Endothelial cell (in vitro differentiated cells): ENCODE results near the gene DACH1. TPM values are rescaled to one million over a fixed set of nuclear protein-coding genes. Genes with fewer than 3 reads are reported as not detected.

Source experiments
- DNase-seq: peaks from one replicate; pipeline ENCODE4 v3.0.0; 2021; ENCODE audit warnings: low spot score
- H3K27ac Mint-ChIP-seq: one replicate; pipeline ENCODE4 v1.8.0; 2021; ENCODE audit warnings: mixed read lengths, inconsistent platforms; ENCODE audit not compliant: unreplicated experiment
- H3K27me3 Mint-ChIP-seq: one replicate; pipeline ENCODE4 v1.8.0; 2021; ENCODE audit warnings: mild to moderate bottlenecking, moderate library complexity, mixed read lengths, inconsistent platforms; ENCODE audit not compliant: unreplicated experiment
- H3K36me3 Mint-ChIP-seq: one replicate; pipeline ENCODE4 v1.8.0; 2021; ENCODE audit warnings: mild to moderate bottlenecking, low read depth, mixed read lengths, inconsistent platforms; ENCODE audit not compliant: unreplicated experiment
- H3K4me1 Mint-ChIP-seq: one replicate; pipeline ENCODE4 v1.8.0; 2021; ENCODE audit warnings: mild to moderate bottlenecking, mixed read lengths, inconsistent platforms; ENCODE audit not compliant: unreplicated experiment
- H3K4me3 Mint-ChIP-seq: one replicate; pipeline ENCODE4 v1.8.0; 2021; ENCODE audit warnings: mild to moderate bottlenecking, mixed read lengths, inconsistent platforms; ENCODE audit not compliant: unreplicated experiment
- H3K9me3 Mint-ChIP-seq: one replicate; pipeline ENCODE4 v1.8.0; 2021; ENCODE audit warnings: mixed read lengths, inconsistent platforms; ENCODE audit not compliant: unreplicated experiment
- total RNA-seq: library from RNA; stranded (reverse); fragmentation: NEBNext Ultra II Directional; extraction: Animal tissue kit (Norgen Biotek cat#: 25700); gene quantifications from one replicate; pipeline ENCODE4 v1.2.1, GENCODE V29; 2021; ENCODE audit not compliant: unreplicated experiment
- TF ChIP-seq, protein P1 (sequence below): fragments of 200-600 bp; sonication (generic); IDR thresholded peaks from one replicate; pipeline ENCODE4 v1.5.0; 2021; ENCODE audit warnings: antibody characterized with exemption; ENCODE audit not compliant: unreplicated experiment

DACH1 gene
- total RNA-seq, 1 donor from 2014 or later: 36.4 TPM

GRCh38 chr13:71704656-71705055, 162.3 kb downstream of the DACH1 start:
- no peak overlapping the region for H3K27ac Mint-ChIP-seq
- H3K4me1 Mint-ChIP-seq: peaks cover 6% of the 10 kb centered on the region
- H3K9me3 Mint-ChIP-seq: no peaks in the 10 kb centered on the region
- peaks cover 2% of the 10 kb centered on the region for H3K27me3 Mint-ChIP-seq
- DNase-seq: no peak
- H3K4me3 Mint-ChIP-seq: no peak overlapping the region
- H3K36me3 Mint-ChIP-seq: no peaks in the 10 kb centered on the region
- TF ChIP-seq, protein P1, sequence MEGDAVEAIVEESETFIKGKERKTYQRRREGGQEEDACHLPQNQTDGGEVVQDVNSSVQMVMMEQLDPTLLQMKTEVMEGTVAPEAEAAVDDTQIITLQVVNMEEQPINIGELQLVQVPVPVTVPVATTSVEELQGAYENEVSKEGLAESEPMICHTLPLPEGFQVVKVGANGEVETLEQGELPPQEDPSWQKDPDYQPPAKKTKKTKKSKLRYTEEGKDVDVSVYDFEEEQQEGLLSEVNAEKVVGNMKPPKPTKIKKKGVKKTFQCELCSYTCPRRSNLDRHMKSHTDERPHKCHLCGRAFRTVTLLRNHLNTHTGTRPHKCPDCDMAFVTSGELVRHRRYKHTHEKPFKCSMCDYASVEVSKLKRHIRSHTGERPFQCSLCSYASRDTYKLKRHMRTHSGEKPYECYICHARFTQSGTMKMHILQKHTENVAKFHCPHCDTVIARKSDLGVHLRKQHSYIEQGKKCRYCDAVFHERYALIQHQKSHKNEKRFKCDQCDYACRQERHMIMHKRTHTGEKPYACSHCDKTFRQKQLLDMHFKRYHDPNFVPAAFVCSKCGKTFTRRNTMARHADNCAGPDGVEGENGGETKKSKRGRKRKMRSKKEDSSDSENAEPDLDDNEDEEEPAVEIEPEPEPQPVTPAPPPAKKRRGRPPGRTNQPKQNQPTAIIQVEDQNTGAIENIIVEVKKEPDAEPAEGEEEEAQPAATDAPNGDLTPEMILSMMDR: no peak

- no peak overlapping the region for H3K27ac Mint-ChIP-seq
- no peaks in the 10 kb centered on the region for H3K9me3 Mint-ChIP-seq
- DNase-seq: no peak
- TF ChIP-seq, protein P1: no peak
- H3K36me3 Mint-ChIP-seq: no peaks in the 10 kb centered on the region
- H3K4me1 Mint-ChIP-seq: peaks cover 6% of the 10 kb centered on the region
- H3K4me3 Mint-ChIP-seq: no peak overlapping the region
- peaks cover 2% of the 10 kb centered on the region for H3K27me3 Mint-ChIP-seq
These were observed 163.9 kb downstream of the DACH1 start for GRCh38 chr13:71703138-71703537.

DNA sequence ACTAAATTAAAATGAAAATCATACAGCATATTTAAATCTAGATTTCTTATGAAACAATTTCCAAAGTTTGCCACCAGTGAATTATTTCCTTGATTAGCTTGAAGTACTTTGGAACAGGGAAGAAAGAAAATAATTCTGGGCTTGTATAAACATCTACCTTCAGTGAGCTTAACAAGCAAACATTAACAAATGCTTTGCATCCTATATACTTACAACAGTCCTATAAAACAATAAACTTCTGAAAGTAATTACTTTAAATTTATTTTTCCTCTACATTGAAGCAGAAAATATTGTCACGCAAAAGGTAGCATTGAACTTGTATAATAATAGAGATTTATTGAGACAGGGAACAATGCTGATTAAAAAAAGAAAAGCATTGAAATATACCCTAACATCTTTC, 164.8 kb downstream of the DACH1 start:
- no peak overlapping the region for H3K4me3 Mint-ChIP-seq
- no peak overlapping the region for H3K27ac Mint-ChIP-seq

GRCh38 chr13:71701741-71702140, 165.3 kb downstream of the DACH1 start:
- H3K27ac Mint-ChIP-seq: no peak overlapping the region
- H3K27me3 Mint-ChIP-seq: no peaks in the 10 kb centered on the region
- DNase-seq: no peak
- H3K36me3 Mint-ChIP-seq: no peaks in the 10 kb centered on the region
- TF ChIP-seq, protein P1: no peak
- H3K4me1 Mint-ChIP-seq: peaks cover 6% of the 10 kb centered on the region
- no peak overlapping the region for H3K4me3 Mint-ChIP-seq
- H3K9me3 Mint-ChIP-seq: no peaks in the 10 kb centered on the region

More for the DNA sequence above, 164.8 kb downstream of the DACH1 start:
- Mint-ChIP-seq H3K9me3 (no peaks in the 10 kb centered on the region), H3K27me3 (peaks cover under 1% of the 10 kb centered on the region), H3K36me3 (no peaks in the 10 kb centered on the region), H3K4me1 (peaks cover 6% of the 10 kb centered on the region)
- TF ChIP-seq, protein P1: no peak
- DNase-seq: no peak

- no peak for DNase-seq
- H3K27me3 Mint-ChIP-seq: no peaks in the 10 kb centered on the region
- no peak overlapping the region for H3K4me3 Mint-ChIP-seq
- H3K36me3 Mint-ChIP-seq: no peaks in the 10 kb centered on the region
- no peak overlapping the region for H3K27ac Mint-ChIP-seq
- no peaks in the 10 kb centered on the region for H3K9me3 Mint-ChIP-seq
- H3K4me1 Mint-ChIP-seq: peaks cover 6% of the 10 kb centered on the region
- TF ChIP-seq, protein P1: no peak
These were observed 167.7 kb downstream of the DACH1 start for GRCh38 chr13:71699342-71699741.
